HCT116 (cell line): ENCODE results near the gene C9.

Source experiments
- CTCF ChIP-seq, 3 experiments: fragments of 200-600 bp in 1 of 3; sonication (generic) in 1 of 3; IDR thresholded peaks in 2 of 3; conservative IDR thresholded peaks in 1 of 3; 2 replicates each; pipeline ENCODE4 v1.5.1; 2012 to 2017; ENCODE audit warnings: low read depth in 2 of 3, low read length in 2 of 3, antibody characterized with exemption in 1 of 3, borderline replicate concordance in 1 of 3, control low read depth in 1 of 3, mild to moderate bottlenecking in 1 of 3, mixed read lengths in 1 of 3, mixed run types in 1 of 3, moderate library complexity in 1 of 3; ENCODE audit not compliant: insufficient read depth in 1 of 3
- EGR1 ChIP-seq: IDR thresholded peaks from 2 replicates; pipeline ENCODE4 v1.6.1; 2012; ENCODE audit warnings: low read depth
- EZH2 ChIP-seq: fragments of 200-600 bp; sonication (generic); IDR thresholded peaks from 2 replicates; pipeline ENCODE4 v1.6.1; 2017; ENCODE audit warnings: antibody characterized with exemption, mixed run types
- JUND ChIP-seq: IDR thresholded peaks from 2 replicates; pipeline ENCODE4 v1.6.1; 2012
- POLR2A ChIP-seq: IDR thresholded peaks from 2 replicates; pipeline ENCODE4 v1.7.0; 2011; ENCODE audit warnings: borderline replicate concordance; ENCODE audit not compliant: insufficient read depth, insufficient read length; ENCODE audit errors: extremely low read depth
- SP1 ChIP-seq: IDR thresholded peaks from 2 replicates; pipeline ENCODE4 v1.6.1; 2012; ENCODE audit warnings: low read depth
- TCF7L2 ChIP-seq: IDR thresholded peaks from 2 replicates; pipeline ENCODE4 v1.7.0; 2011; ENCODE audit warnings: borderline replicate concordance, inconsistent platforms; ENCODE audit not compliant: insufficient read depth, insufficient read length; ENCODE audit errors: extremely low read depth
- ZFX ChIP-seq: fragments of 450-650 bp; IDR thresholded peaks from 2 replicates; pipeline ENCODE4 v1.6.1; 2017
- ZNF274 ChIP-seq: fragments of 200-500 bp; sonication (Bioruptor generic); IDR thresholded peaks from 2 replicates; pipeline ENCODE4 v1.6.1; 2014; ENCODE audit warnings: mild to moderate bottlenecking, low read depth, low read length, inconsistent platforms
- TF ChIP-seq, protein P1 (sequence below): IDR thresholded peaks from 2 replicates; pipeline ENCODE4 v1.6.1; 2012
- TF ChIP-seq, protein P2 (sequence below): IDR thresholded peaks from 2 replicates; pipeline ENCODE4 v1.6.1; 2012

GRCh38 chr5:39376293-39376714, 12.0 kb upstream of the C9 start:
- TF ChIP-seq CTCF (IDR thresholded peaks at IDR 0.05 in 2 of 3, conservative IDR thresholded peaks at IDR 0.05 in 1 of 3; ENCODE audit: borderline replicate concordance in 1 of 3, insufficient read depth in 1 of 3, low read depth in 2 of 3, low read length in 2 of 3) (peak; percentile 69 to 86 (median 71); a peak in 5 of 6 replicates), POLR2A (no peak), ZFX (no peak), ZNF274 (no peak), TCF7L2 (no peak), EZH2 (no peak), JUND (no peak), SP1 (no peak), EGR1 (no peak)
- TF ChIP-seq, protein P1, sequence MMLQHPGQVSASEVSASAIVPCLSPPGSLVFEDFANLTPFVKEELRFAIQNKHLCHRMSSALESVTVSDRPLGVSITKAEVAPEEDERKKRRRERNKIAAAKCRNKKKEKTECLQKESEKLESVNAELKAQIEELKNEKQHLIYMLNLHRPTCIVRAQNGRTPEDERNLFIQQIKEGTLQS, result no peak
- TF ChIP-seq, protein P2, sequence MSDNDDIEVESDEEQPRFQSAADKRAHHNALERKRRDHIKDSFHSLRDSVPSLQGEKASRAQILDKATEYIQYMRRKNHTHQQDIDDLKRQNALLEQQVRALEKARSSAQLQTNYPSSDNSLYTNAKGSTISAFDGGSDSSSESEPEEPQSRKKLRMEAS, result no peak
